ENCODE measurements around the gene AHCYL2.

- TF ChIP-seq EZH2 (IDR thresholded peaks at IDR 0.05; ENCODE audit: insufficient read depth, poor library complexity, severe bottlenecking) (no peak), EZH2phosphoT487 (IDR thresholded peaks at IDR 0.05; ENCODE audit: insufficient read depth, low read depth) (no peak)
Measured at GRCh38 chr7:129381710-129382484, 157.1 kb downstream of the AHCYL2 start.

All from GM23248 (cell line).